ENCODE measurements around the gene TMEM221. TPM values are rescaled to one million over a fixed set of nuclear protein-coding genes. Genes with fewer than 3 reads are reported as not detected.

Gene TMEM221
- total and polyA plus RNA-seq, 5 experiments from 2014 or later = 0.13 TPM; not detected in 4

DNA sequence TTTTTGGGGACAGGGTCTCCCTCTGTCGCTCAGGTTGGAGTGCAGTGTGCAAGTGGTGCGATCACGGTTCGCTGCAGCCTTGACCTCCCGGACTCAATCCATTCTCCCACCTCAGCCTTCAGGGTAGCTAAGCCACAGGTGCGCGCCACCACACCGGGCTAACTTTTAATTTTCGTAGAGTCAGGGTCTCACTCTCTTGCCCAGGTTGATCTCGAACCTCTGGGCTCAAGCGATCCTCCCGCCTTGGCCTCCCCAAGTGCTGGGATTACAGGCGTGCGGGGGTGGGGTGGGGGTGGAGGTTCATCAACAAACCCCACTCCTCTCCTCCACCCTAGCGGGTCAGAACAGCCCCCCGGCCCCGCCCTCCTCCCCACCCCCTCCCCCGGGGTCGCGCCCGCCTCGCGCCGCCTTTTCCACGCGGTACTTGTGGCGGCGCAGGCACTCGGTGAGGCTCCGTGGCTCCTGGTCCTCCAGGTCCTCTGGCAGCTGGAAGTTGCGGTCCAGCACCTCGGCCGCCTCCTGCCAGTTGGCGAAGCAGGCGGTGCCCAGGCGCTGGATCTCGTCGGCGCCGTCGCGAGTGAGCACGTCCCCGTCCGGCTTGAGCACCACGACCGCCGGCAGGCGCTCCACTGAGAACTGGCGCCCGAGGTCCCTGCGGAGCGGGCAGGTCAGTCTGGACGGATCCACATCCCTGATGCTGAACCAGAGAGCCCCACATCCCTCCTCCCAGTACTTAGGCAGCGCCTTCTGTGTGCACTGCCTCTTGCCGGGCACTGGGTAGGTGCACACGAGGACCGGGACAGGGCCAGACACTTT is 7.0 kb upstream of the TMEM221 start:
- no peak overlapping the region for H3K27ac Mint-ChIP-seq
- H3K4me3 Mint-ChIP-seq = peak overlapping the region in 3 of 10 donors; percentile 8 to 41 (median 31)
- no peaks in the 10 kb centered on the region for H3K36me3 Mint-ChIP-seq
- no peaks in the 10 kb centered on the region for H3K9me3 Mint-ChIP-seq
- POLR2A ChIA-PET = interaction anchor here (0.6 kb wide), 1 partner anchor 14 kb away, joined by 3 read pairs; no protein-coding TSS in a partner anchor
- peaks cover 0 to 15% (median 7%) of the 10 kb centered on the region in 4 donors for H3K4me1 Mint-ChIP-seq
- no peak for DNase-seq
- no peak for ATAC-seq
- H3K27me3 Mint-ChIP-seq = peaks cover 13 to 64% (median 26%) of the 10 kb centered on the region in 5 donors

DNA sequence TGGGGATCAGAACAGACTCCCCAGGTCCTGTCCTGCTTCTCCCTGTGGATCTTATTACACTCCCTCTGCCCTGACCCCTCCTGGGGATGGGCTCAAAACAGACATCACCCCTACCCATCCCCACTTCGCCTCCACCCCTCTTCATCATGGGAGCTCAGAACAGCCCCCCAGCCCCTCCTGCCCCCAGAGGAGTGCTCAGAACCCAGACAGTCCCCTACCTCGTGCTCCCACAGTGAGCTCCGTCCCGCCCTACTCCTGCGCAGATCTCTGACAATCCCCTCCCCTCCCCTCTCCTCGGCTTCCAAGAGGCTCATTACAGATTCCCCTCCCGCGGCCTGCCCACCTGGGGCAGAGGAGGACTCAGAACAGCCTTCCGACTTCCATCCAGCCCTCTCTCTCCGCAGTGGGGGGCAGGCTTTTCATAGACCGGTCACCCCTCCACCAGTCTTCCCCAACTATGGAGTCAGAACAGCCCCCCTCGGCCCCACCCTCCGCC is 6.2 kb upstream of the TMEM221 start:
- no peak for ATAC-seq

DNA sequence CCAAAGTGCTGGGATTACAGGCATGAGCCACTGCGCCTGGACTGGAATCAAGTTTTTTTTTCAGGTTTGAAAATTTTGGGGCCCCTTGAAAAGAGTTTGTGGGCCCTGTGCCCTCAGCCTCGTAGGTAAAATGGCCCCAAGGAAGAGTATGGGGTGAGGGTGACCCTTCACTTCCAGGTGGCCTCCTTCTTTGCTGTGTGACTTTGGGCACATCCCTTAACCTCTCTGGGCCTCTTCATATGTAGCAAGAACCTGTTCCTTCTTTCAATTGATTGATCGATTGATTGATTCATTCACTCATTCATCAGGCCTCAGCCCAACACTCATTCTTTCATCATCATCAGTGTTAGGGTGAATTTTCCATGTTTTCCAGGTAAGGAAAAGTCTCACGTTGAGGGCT is 3.4 kb upstream of the TMEM221 start:
- Mint-ChIP-seq H3K27me3 (peaks cover 11 to 46% (median 23%) of the 10 kb centered on the region in 5 donors), H3K9me3 (no peaks in the 10 kb centered on the region), H3K4me3 (no peak overlapping the region), H3K4me1 (peaks cover 0 to 25% (median 16%) of the 10 kb centered on the region in 4 donors), H3K27ac (no peak overlapping the region), H3K36me3 (no peaks in the 10 kb centered on the region)
- POLR2A ChIA-PET = no interaction called here
- ATAC-seq = no peak
- no peak for DNase-seq

More for the DNA sequence above, 6.2 kb upstream of the TMEM221 start:
- H3K27ac Mint-ChIP-seq = no peak overlapping the region
- H3K4me1 Mint-ChIP-seq = peaks cover 0 to 22% (median 14%) of the 10 kb centered on the region in 4 donors
- H3K4me3 Mint-ChIP-seq = peak overlapping the region in 3 of 10 donors; percentile 10 to 30 (median 11)
- POLR2A ChIA-PET = interaction anchor here (0.6 kb wide), 1 partner anchor 13 kb away, joined by 3 read pairs; no protein-coding TSS in a partner anchor
- no peak for DNase-seq
- H3K27me3 Mint-ChIP-seq = peaks cover 17 to 63% (median 29%) of the 10 kb centered on the region in 5 donors
- no peaks in the 10 kb centered on the region for H3K9me3 Mint-ChIP-seq
- no peaks in the 10 kb centered on the region for H3K36me3 Mint-ChIP-seq

DNA sequence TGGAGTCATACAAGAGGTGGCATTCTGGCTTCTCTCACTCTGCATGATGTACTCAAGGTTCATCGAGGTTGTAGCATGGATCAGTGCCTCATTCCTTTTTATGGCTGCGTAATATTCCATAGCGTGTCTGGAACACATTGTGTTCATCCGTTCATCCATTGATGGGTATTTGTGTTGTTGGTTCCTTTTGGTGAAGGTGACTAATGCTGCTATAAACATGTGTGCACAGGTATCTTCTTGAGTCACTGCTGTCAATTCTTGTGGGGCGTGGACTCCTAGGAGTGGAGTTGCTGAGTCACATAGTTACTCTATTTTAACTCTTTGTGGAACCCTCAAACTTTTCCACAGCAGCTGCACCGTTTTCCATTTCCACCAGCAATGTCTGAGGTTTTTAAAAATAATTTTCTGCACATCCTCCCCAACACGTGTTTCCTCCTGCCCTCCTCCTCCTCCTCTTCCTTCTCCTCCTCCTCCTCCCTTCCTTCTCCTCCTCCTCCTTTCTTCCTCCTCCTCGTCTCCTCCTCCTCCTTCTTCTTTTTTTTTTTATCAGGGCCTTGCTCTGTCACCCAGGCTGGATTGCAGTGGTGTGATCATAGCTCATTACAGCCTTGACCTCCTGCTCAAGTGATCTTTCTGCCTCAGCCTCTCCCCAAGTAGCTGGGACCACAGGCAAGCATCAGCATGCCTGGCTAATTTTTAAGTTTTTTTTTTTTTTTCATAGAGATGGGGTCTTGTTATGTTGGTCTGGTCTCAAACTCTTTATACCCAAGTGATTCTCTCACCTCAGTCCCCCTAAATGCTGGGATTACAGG is 2.0 kb upstream of the TMEM221 start:
- no peaks in the 10 kb centered on the region for H3K36me3 Mint-ChIP-seq
- no peaks in the 10 kb centered on the region for H3K9me3 Mint-ChIP-seq
- no peak overlapping the region for H3K27ac Mint-ChIP-seq
- H3K4me1 Mint-ChIP-seq = peaks cover 0 to 25% (median 14%) of the 10 kb centered on the region in 4 donors
- peaks cover 7 to 34% (median 17%) of the 10 kb centered on the region in 5 donors for H3K27me3 Mint-ChIP-seq
- POLR2A ChIA-PET = interaction anchor here (0.7 kb wide), 3 partner anchors 27 to 484 kb away, joined by 3 to 4 read pairs (median 3); no protein-coding TSS in a partner anchor
- H3K4me3 Mint-ChIP-seq = peak overlapping the region in 5 of 10 donors; percentile 7 to 62 (median 40)
- ATAC-seq (no peak), DNase-seq (no peak)

DNA sequence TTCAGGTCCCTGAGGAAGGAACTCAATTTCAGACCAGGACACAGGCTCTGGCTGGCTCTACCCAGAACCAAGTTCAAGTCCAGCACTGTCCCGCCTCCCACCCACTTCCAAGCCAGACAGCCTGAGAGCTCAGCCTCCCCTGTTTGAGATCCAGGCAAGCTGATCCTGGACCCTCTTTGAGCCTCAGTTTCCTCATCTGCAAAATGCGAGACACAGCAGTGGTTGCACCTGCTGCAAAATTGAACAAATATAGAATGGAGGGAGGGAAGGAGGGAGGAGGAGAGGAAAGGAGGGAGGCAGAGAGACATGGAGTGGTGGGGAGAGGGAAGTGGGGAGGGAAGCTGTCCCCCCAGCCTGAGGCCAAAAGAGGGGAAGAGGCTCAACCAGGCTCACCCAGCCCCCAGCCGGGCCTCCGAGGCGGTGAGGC is 751 bp downstream of the TMEM221 start:
- Mint-ChIP-seq H3K27ac (peak overlapping the region in 1 of 10 donors; percentile 32), H3K4me1 (peaks cover 0 to 18% (median 8%) of the 10 kb centered on the region in 4 donors), H3K36me3 (no peaks in the 10 kb centered on the region), H3K4me3 (peak overlapping the region in 9 of 10 donors; percentile 40 to 70 (median 56)), H3K27me3 (peaks cover 4 to 19% (median 8%) of the 10 kb centered on the region in 5 donors), H3K9me3 (no peaks in the 10 kb centered on the region)
- POLR2A ChIA-PET = no interaction called here
- no peak for ATAC-seq
- no peak for DNase-seq

DNA sequence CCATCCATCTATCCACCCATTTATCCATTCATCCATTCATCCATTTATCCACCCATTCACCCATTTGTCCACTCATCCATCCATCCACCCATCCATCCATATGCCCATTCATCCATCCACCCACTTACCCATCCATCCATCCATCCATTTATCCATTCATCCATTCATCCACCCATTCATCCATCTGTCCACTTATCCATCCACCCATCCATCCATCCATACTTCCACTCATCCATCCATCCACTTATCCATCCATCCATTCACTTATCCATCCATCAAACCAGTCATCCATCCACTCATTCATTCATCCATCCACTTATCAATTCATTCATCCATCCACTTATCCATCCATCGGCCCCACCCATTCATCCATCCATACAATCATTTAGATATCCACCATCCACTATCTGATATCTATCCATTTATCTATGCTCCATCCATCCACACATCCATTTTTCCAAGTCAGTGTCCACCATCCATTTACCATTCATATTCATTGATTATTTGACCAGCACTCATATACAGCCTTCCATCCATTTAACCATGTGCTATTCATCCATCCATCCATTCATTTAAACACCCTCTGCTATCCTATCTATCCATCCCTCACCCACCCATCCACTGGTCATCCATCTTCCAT is 2.8 kb downstream of the TMEM221 start:
- H3K36me3 Mint-ChIP-seq = no peaks in the 10 kb centered on the region
- no peaks in the 10 kb centered on the region for H3K9me3 Mint-ChIP-seq
- H3K4me1 Mint-ChIP-seq = peaks cover 0 to 15% (median 9%) of the 10 kb centered on the region in 4 donors
- DNase-seq = no peak
- H3K27ac Mint-ChIP-seq = no peak overlapping the region
- no peak overlapping the region for H3K4me3 Mint-ChIP-seq
- no peak for ATAC-seq
- H3K27me3 Mint-ChIP-seq = peaks cover 4 to 11% (median 8%) of the 10 kb centered on the region in 5 donors
- POLR2A ChIA-PET = no interaction called here

DNA sequence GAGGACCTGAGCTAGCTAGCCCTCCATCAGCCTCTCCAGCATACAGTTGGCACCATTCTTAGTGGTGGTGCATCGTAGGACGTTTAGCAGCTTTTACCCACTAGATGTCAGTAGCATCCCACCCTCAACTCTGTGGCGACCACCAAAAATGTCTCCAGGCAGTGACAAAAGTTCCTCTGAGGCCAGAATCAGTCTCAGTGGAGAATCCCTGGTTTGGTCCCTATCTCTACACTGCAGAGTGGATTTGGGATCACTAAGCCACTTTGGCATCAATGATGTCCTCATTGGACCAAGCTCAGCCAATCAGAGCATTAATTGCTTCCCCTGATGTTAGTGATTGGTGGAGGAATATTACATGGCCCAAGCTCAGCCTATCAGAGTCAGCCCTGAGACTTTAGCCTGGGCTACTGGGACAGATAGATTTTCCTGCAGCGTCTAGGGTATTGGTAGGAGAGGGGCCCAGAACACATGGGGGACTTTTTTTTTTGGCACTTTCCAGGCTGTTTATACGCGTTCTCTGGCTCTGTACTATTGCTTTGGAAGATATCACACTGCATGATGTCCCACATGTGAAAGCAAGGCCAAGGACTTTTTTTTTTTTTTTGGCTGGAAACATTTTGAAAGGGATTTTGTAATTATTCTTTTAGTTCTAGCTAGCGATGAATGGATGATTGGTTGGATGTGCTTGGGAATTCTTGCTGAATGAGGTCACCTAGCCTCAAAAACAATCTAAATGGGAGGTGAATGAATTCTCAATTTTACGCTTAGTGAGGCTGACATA is 7.0 kb downstream of the TMEM221 start:
- POLR2A ChIA-PET = interaction anchor here (0.6 kb wide), 1 partner anchor 13 kb away, joined by 3 read pairs; no protein-coding TSS in a partner anchor
- DNase-seq = peak in 7 of 10 donors; percentile 17 to 58 (median 41)
- no peaks in the 10 kb centered on the region for H3K27me3 Mint-ChIP-seq
- H3K27ac Mint-ChIP-seq = peak overlapping the region in 1 of 10 donors; percentile 55
- no peaks in the 10 kb centered on the region for H3K9me3 Mint-ChIP-seq
- no peaks in the 10 kb centered on the region for H3K36me3 Mint-ChIP-seq
- H3K4me3 Mint-ChIP-seq = no peak overlapping the region
- H3K4me1 Mint-ChIP-seq = peaks cover 0 to 4% (median 0%) of the 10 kb centered on the region in 4 donors
- ATAC-seq = peak; percentile 72 to 75

DNA sequence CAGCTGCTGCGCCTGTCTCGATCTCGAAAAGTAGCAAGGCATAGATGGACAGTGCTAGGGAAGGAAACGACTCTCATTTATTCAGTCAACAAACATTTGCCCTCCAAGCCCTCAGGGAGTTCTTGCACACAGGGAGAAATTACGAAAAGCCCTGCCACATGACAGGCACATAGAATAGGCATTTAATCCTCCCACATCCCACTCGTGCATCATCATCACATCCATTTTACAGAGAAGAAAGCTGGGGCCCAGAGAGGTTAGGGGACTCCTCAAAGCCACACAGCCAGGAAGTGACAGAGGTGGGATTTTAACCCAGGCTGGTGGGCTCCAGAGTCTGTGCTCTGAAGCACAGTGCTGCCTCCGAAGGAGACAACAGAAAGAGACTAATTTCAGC is 11.6 kb downstream of the TMEM221 start:
- Mint-ChIP-seq H3K4me3 (no peak overlapping the region), H3K36me3 (peaks cover 0 to 2% (median 2%) of the 10 kb centered on the region in 3 donors), H3K4me1 (peaks cover 0 to 4% (median 0%) of the 10 kb centered on the region in 4 donors), H3K9me3 (no peaks in the 10 kb centered on the region), H3K27me3 (no peaks in the 10 kb centered on the region), H3K27ac (no peak overlapping the region)
- DNase-seq (no peak), ATAC-seq (no peak)
- POLR2A ChIA-PET = interaction anchor here (0.6 kb wide), 1 partner anchor 308 kb away, joined by 5 read pairs; no protein-coding TSS in a partner anchor

DNA sequence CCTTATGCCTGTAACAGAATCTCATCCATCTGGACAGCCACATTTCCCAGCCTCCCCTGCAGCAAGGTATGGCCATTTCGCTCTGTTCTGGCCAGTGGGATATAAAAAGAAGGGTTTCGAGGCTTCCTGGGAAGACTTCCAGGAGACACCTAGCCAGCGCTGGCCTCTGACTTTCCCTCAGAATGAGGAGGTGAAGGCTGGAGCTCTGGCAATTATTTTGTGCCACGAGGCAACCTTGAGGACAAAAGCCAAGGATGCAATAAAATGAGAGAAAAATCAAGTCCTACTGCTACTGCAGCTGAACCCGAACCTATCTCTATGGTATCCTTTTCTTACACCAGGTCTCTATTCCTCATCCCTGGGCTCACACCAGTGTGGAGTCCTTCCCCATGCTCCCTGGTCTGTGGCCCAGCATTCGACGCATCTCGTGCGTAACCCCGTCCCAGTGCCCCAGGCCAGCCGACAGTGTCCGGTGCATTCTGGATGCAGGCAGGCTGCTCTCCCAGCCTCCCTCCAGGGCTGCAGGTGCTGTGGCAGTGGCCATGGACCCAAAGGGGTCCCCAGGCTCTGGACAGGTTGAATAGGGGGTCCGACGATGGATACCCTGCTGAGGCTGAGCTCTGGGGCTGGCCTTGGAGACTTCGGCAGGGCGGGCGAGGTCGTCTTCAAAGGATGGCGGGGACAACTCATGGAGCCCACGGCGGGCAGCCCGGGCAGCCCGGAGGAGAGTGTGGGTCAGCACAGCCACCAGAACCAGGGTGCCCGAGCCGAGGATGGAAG is 12.2 kb downstream of the TMEM221 start:
- no peak overlapping the region for H3K4me3 Mint-ChIP-seq
- no peaks in the 10 kb centered on the region for H3K4me1 Mint-ChIP-seq
- no peak for ATAC-seq
- H3K27ac Mint-ChIP-seq = no peak overlapping the region
- no peak for DNase-seq
- peaks cover 0 to 2% (median 2%) of the 10 kb centered on the region in 3 donors for H3K36me3 Mint-ChIP-seq
- POLR2A ChIA-PET = interaction anchor here (0.6 kb wide), 1 partner anchor 13 kb away, joined by 3 read pairs; no protein-coding TSS in a partner anchor
- no peaks in the 10 kb centered on the region for H3K9me3 Mint-ChIP-seq
- no peaks in the 10 kb centered on the region for H3K27me3 Mint-ChIP-seq

DNA sequence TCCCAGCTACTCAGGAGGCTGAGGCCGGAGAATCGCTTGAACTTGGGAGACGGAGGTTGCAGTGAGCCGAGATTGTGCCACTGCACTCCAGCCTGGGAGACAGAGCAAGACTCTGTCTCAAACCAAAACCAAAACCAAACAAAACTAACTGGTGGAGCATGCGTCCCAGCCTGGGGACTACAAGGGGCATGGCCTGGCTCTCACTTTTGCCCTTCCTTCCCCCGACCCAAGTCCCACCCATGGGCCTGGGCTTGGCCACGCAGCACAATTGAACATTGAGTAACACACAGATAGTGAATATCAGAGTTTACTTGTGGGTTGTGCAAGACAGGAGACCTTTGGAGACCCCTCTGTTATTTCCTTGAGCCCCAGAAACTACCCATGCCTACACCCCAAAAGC is 13.2 kb downstream of the TMEM221 start:
- DNase-seq (no peak), ATAC-seq (no peak)
- no peaks in the 10 kb centered on the region for H3K27me3 Mint-ChIP-seq
- no peaks in the 10 kb centered on the region for H3K9me3 Mint-ChIP-seq
- no peaks in the 10 kb centered on the region for H3K4me1 Mint-ChIP-seq
- no peak overlapping the region for H3K27ac Mint-ChIP-seq
- peaks cover 0 to 2% (median 2%) of the 10 kb centered on the region in 3 donors for H3K36me3 Mint-ChIP-seq
- POLR2A ChIA-PET = no interaction called here
- no peak overlapping the region for H3K4me3 Mint-ChIP-seq

DNA sequence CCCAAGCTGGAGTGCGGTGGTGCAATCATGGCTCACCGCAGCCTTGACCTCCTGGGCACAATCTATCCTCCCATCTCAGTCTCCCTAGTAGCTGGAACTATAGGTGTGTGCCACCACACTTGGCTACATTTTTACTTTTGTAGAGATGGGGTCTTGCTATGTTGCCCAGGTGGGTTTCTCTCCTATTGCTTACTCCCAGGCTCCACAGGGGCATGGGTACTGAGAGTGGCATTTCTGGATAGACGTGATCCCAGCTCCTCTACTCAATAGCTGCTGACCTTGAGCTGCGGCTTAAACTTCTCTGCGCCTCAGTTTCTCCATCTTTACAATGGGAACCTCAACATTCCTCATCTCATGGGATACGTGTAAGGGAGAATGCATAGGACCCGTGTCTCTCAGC is 17.1 kb downstream of the TMEM221 start:
- Mint-ChIP-seq H3K27me3 (no peaks in the 10 kb centered on the region), H3K9me3 (no peaks in the 10 kb centered on the region), H3K27ac (no peak overlapping the region), H3K4me3 (no peak overlapping the region), H3K4me1 (no peaks in the 10 kb centered on the region), H3K36me3 (peaks cover 0 to 2% (median 2%) of the 10 kb centered on the region in 3 donors)
- no peak for ATAC-seq
- DNase-seq = no peak
- POLR2A ChIA-PET = no interaction called here

Measured in naive thymus-derived CD8-positive, alpha-beta T cell (primary cell).